IPS DF 6.9 (cell line): ENCODE results near the gene RPL22.

Experiments used
- DNase-seq: peaks from one replicate; pipeline ENCODE4 v3.0.0-alpha.2; 2013; ENCODE audit warnings: low read depth, low spot score
- H3K27ac ChIP-seq: one replicate; pipeline ENCODE4 v1.5.1; 2013; ENCODE audit warnings: low read length, control low read depth
- H3K27me3 ChIP-seq: 2 replicates; pipeline ENCODE4 v1.6.1; 2013; ENCODE audit warnings: mild to moderate bottlenecking, low read length; ENCODE audit not compliant: control insufficient read depth, insufficient read depth
- H3K36me3 ChIP-seq: 2 replicates; pipeline ENCODE4 v1.6.1; 2013; ENCODE audit warnings: low read length; ENCODE audit not compliant: control insufficient read depth, insufficient read depth
- H3K4me1 ChIP-seq: 2 replicates; pipeline ENCODE4 v1.6.1; 2013; ENCODE audit warnings: low read length; ENCODE audit not compliant: control insufficient read depth, insufficient read depth
- H3K4me3 ChIP-seq: 2 replicates; pipeline ENCODE4 v1.5.1; 2013; ENCODE audit warnings: mild to moderate bottlenecking, low read length
- H3K9me3 ChIP-seq: 2 replicates; pipeline ENCODE4 v1.6.1; 2013; ENCODE audit warnings: low read length, inconsistent platforms; ENCODE audit not compliant: control insufficient read depth, insufficient read depth
- WGBS: extraction: QIAGEN DNeasy Blood & Tissue Kit; methylation state at CpG from one replicate; pipeline ENCODE4 v1.1.7; 2013; ENCODE audit warnings: mixed read lengths, missing lambda C conversion rate; ENCODE audit not compliant: insufficient read length, insufficient coverage; 5-methylcytosine and 5-hydroxymethylcytosine counted together

Gene RPL22

DNA sequence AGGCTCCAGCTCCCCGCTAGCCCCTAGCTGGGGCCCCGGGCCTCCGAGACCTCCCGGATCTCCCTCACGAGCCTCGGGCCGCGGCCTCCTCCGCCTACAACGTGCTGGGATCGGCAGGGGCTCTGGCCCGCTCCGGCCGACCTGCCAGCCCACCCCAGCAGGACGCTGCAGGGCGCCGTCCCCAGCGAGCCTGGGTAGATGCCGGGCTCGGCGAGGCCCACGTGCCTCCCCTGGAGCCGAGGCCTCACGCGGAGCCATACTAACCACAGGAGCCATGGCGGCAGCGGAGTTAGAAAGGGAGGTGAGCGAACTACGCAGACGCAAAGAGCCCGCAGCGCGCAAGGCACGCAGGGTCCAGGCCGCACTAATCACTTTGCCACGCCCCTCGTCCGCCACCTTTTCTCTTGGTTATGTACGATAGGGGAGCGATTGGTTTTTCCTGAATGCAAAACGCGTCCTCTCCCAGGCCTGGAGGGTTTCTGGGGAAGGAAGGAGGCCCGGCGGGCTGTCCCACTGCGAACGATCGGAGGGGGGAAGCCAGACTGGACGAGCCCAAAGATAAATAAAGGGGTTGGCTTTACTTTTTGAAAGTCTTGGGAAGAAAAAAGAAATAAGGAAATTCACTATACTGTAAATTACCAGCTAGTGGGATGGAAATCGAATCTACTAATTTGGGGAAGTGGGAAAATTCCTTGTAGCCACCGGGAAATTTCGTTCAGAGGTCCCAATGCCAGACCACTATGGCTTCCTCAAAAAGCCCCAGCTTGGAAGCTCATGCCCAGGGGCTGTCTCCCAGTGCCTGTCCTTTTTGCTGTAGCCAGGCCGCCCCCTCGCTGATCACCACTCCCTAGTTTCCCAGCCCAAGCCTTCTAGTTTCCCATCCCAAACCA lies at the start of gene RPL22:
RPL22 (minus strand) TSS at position 298 of the 890 bp plus-strand sequence; CDS start at position 276, 22 bp downstream.
- H3K4me1 ChIP-seq = peaks cover 4% of the 10 kb centered on the region; the same call in 1 of the 2 replicates
- H3K27ac ChIP-seq = no peak within 1 kb of the TSS
- peaks cover 9% of the 10 kb centered on the region; the same call in 1 of the 2 replicates for H3K36me3 ChIP-seq
- no peaks in the 10 kb centered on the region for H3K27me3 ChIP-seq
- DNase-seq = peak; percentile 99
- peak within 1 kb of the TSS; percentile 71 for H3K4me3 ChIP-seq
- H3K9me3 ChIP-seq = no peaks in the 10 kb centered on the region
- no CpG with 5 or more reads among the region's 53 CpGs for WGBS

DNA sequence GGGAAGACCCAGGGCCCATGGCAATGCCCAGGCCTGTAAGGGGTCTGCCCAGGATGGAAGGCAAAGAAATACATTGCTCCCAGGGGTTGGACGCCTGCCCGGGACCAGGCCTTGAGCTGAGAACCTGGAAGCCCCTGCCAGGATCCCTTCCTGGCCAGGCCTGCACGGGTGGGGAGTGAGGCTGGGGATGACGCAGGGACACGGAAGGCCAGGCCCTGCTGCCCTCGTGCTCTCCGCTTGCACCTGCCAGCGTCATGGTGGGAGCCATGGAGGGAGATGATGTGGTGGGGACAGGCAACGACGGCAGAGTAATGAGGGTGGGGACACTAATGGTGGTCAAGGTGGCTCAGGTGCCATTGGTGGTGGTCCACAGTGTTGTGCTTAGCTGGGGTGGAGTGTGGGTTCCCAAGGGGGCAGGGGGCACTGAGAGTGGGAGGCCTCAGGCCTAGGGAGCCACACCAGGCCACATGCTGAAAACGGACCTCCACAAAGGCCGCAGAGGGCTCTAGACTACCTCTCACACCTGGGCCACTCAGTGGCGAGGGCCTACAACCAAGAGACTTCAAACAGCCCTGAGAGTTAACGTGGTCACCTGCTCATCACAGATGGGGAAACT lies 48.9 kb upstream of the RPL22 start:
- Histone ChIP-seq H3K27me3 (peaks cover 17% of the 10 kb centered on the region), H3K9me3 (no peaks in the 10 kb centered on the region), H3K36me3 (no peaks in the 10 kb centered on the region), H3K4me1 (peaks cover 11% of the 10 kb centered on the region), H3K27ac (no peak overlapping the region), H3K4me3 (no peak overlapping the region)
- no CpG with 5 or more reads among the region's 14 CpGs for WGBS
- no peak for DNase-seq

DNA sequence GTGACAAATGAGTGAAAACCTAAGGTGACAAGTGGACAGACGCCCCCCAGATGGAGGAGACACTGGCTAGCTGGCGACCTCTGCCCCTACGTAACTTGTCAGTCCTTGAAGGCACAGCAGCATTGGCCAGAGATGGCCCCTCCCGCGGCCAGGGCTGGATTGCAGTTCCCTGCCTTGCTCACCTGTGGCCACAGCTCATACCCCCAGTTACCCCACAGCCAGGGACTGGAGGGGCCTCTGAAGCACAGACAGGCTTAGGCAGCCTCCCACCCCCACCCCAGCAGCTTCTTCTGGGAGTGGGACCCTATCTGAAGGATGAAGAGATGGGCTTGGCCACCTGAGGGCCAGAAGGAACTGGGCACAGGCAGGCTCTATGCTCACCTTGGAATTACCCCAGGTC lies 48.3 kb upstream of the RPL22 start:
- DNase-seq = no peak
- Histone ChIP-seq H3K27me3 (peaks cover 17% of the 10 kb centered on the region), H3K4me3 (no peak overlapping the region), H3K9me3 (no peaks in the 10 kb centered on the region), H3K27ac (no peak overlapping the region), H3K36me3 (no peaks in the 10 kb centered on the region), H3K4me1 (peaks cover 15% of the 10 kb centered on the region)
- no CpG with 5 or more reads among the region's 5 CpGs for WGBS

GRCh38 chr1:6246497-6247467 lies 47.4 kb upstream of the RPL22 start:
- WGBS = no CpG with 5 or more reads among the region's 30 CpGs
- peak overlapping the region; percentile 73; the same call in 1 of the 2 replicates for H3K4me3 ChIP-seq

DNA sequence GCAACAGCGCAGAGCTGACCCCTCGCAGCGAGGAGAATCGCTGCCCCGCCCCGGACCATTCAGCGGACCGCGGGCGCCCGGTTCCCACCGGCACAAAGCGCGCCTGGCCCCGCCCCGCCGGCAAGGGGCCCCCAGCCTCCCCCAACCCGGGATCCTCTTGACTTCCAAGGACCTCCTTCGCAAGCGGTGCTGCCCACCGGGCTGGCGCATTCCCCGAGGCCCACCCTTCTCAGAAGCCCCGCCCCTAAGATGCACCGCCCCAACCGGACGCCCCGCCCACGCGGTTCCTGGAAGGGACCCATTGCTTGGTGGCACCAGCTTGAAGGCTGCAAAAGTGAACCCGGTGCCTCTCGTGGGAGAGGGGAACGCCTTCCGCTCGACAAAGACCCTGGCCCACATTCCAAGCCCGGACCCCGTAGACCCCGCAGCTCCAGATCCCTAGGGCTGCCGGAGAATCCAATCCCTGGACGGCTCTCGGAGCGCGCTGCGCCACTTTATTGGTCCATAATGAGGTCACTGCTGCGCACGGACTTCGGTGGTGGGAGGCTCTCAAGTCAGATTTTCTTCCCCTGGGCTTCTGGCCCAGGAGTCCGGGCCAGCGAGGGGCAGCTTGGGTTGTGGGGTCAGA lies 46.6 kb upstream of the RPL22 start:
- Histone ChIP-seq H3K4me1 (peaks cover 21% of the 10 kb centered on the region), H3K36me3 (no peaks in the 10 kb centered on the region), H3K27me3 (peaks cover 15% of the 10 kb centered on the region), H3K4me3 (peak overlapping the region; percentile 73; the same call in 1 of the 2 replicates), H3K9me3 (no peaks in the 10 kb centered on the region), H3K27ac (no peak overlapping the region)
- no CpG with 5 or more reads among the region's 49 CpGs for WGBS
- DNase-seq = no peak

More at GRCh38 chr1:6246497-6247467, 47.4 kb upstream of the RPL22 start:
- no peaks in the 10 kb centered on the region for H3K9me3 ChIP-seq
- no peak overlapping the region for H3K27ac ChIP-seq
- no peaks in the 10 kb centered on the region for H3K36me3 ChIP-seq
- DNase-seq = no peak
- H3K27me3 ChIP-seq = peaks cover 17% of the 10 kb centered on the region
- peaks cover 15% of the 10 kb centered on the region for H3K4me1 ChIP-seq

GRCh38 chr1:6245086-6245868 lies 45.9 kb upstream of the RPL22 start:
- H3K36me3 ChIP-seq = no peaks in the 10 kb centered on the region
- H3K27me3 ChIP-seq = peaks cover 10% of the 10 kb centered on the region
- no peak for DNase-seq
- H3K4me3 ChIP-seq = peak overlapping the region; percentile 73; the same call in 1 of the 2 replicates
- no CpG with 5 or more reads among the region's 79 CpGs for WGBS
- no peaks in the 10 kb centered on the region for H3K9me3 ChIP-seq
- H3K4me1 ChIP-seq = peaks cover 22% of the 10 kb centered on the region
- no peak overlapping the region for H3K27ac ChIP-seq

GRCh38 chr1:6244401-6245049 lies 45.1 kb upstream of the RPL22 start:
- no CpG with 5 or more reads among the region's 24 CpGs for WGBS
- H3K36me3 ChIP-seq = no peaks in the 10 kb centered on the region
- no peak for DNase-seq
- peaks cover 5% of the 10 kb centered on the region; the same call in 1 of the 2 replicates for H3K27me3 ChIP-seq
- H3K4me1 ChIP-seq = peaks cover 19% of the 10 kb centered on the region
- H3K4me3 ChIP-seq = peak overlapping the region; percentile 73
- no peak overlapping the region for H3K27ac ChIP-seq
- no peaks in the 10 kb centered on the region for H3K9me3 ChIP-seq

- Histone ChIP-seq H3K27ac (no peak within 1 kb of the TSS), H3K4me3 (peak within 1 kb of the TSS; percentile 73), H3K9me3 (no peaks in the 10 kb centered on the region), H3K4me1 (peaks cover 19% of the 10 kb centered on the region), H3K27me3 (peaks cover 5% of the 10 kb centered on the region; the same call in 1 of the 2 replicates), H3K36me3 (no peaks in the 10 kb centered on the region)
- DNase-seq = no peak
- WGBS = no CpG with 5 or more reads among the region's 16 CpGs
These were observed 44.6 kb upstream of the RPL22 start, which contains the start of gene HES3 for GRCh38 chr1:6243993-6244392. Gene HES3, plus strand, starts transcription at chr1:6244179. Its CDS starts 187 bp downstream, at chr1:6244366.
